Activated CD4-positive, alpha-beta memory T cell treated with anti-CD3 and anti-CD28 coated beads for 36 hours (primary cell): ENCODE results near the gene NPIPB6. TPM values are rescaled to one million over a fixed set of nuclear protein-coding genes. Genes with fewer than 3 reads are reported as not detected.
"Not testable (repeated sequence)": the region's sequence is repeated elsewhere in the genome, so short reads cannot be mapped to it uniquely, and the experiment has no call there.

Source experiments
- CTCF ChIA-PET: fragments of 350-600 bp; sonication (Branson Sonifier 250); formaldehyde crosslinking; loops from one replicate; lab custom pipeline; 2021; ENCODE audit warnings: antibody characterized with exemption, inconsistent platforms; lab: Charles Lee
- POLR2A ChIA-PET: fragments of 350-600 bp; sonication (Branson Sonifier 250); formaldehyde crosslinking; loops from one replicate; lab custom pipeline; 2021; ENCODE audit warnings: antibody characterized with exemption; lab: Charles Lee
- DNase-seq: peaks from one replicate; pipeline ENCODE4 v3.0.0-alpha.2; 2020
- H3K27ac Mint-ChIP-seq: one replicate; pipeline ENCODE4 v1.8.0; 2021; ENCODE audit warnings: mixed read lengths
- H3K27me3 Mint-ChIP-seq: one replicate; pipeline ENCODE4 v1.8.0; 2021; ENCODE audit warnings: mixed read lengths
- H3K36me3 Mint-ChIP-seq: one replicate; pipeline ENCODE4 v1.8.0; 2021; ENCODE audit warnings: mixed read lengths
- H3K4me1 Mint-ChIP-seq: one replicate; pipeline ENCODE4 v1.8.0; 2021; ENCODE audit warnings: low read depth, mixed read lengths
- H3K4me3 Mint-ChIP-seq: one replicate; pipeline ENCODE4 v1.8.0; 2021; ENCODE audit warnings: mild to moderate bottlenecking, mixed read lengths
- H3K9me3 Mint-ChIP-seq: one replicate; pipeline ENCODE4 v1.8.0; 2021; ENCODE audit warnings: mixed read lengths
- intact Hi-C: fragments of 100-400 bp; cut with micrococcal nuclease; formaldehyde crosslinking; loops from one replicate; pipeline ENCODE4 v1.15.1; 2023
- total RNA-seq, 2 experiments: library from RNA; stranded (reverse); gene quantifications; one replicate each; pipeline ENCODE4 v1.2.3, GENCODE V29; 2021

Gene NPIPB6
- total RNA-seq, 2 experiments from 2014 or later: 1.8 to 2.5 TPM

GRCh38 chr16:28336940-28337710, 26.2 kb downstream of the NPIPB6 start:
- H3K9me3 Mint-ChIP-seq, H3K4me1 Mint-ChIP-seq, CTCF ChIA-PET, DNase-seq, H3K27ac Mint-ChIP-seq, H3K4me3 Mint-ChIP-seq, H3K27me3 Mint-ChIP-seq, H3K36me3 Mint-ChIP-seq, intact Hi-C loops, POLR2A ChIA-PET: not testable (repeated sequence)

- H3K9me3 Mint-ChIP-seq, H3K27ac Mint-ChIP-seq, CTCF ChIA-PET, H3K36me3 Mint-ChIP-seq, H3K4me1 Mint-ChIP-seq, H3K27me3 Mint-ChIP-seq, H3K4me3 Mint-ChIP-seq, intact Hi-C loops, DNase-seq, POLR2A ChIA-PET: not testable (repeated sequence)
Measured at GRCh38 chr16:28335678-28336077, 27.6 kb downstream of the NPIPB6 start.

GRCh38 chr16:28332632-28333031, 30.7 kb downstream of the NPIPB6 start:
- H3K36me3 Mint-ChIP-seq, H3K4me3 Mint-ChIP-seq, H3K4me1 Mint-ChIP-seq, H3K9me3 Mint-ChIP-seq, POLR2A ChIA-PET, CTCF ChIA-PET, DNase-seq, H3K27me3 Mint-ChIP-seq, intact Hi-C loops, H3K27ac Mint-ChIP-seq: not testable (repeated sequence)

GRCh38 chr16:28330981-28331380, 32.3 kb downstream of the NPIPB6 start:
- H3K9me3 Mint-ChIP-seq, CTCF ChIA-PET, H3K4me1 Mint-ChIP-seq, H3K36me3 Mint-ChIP-seq, POLR2A ChIA-PET, H3K27me3 Mint-ChIP-seq, H3K4me3 Mint-ChIP-seq, H3K27ac Mint-ChIP-seq, DNase-seq, intact Hi-C loops: not testable (repeated sequence)

GRCh38 chr16:28330232-28330631, 33.1 kb downstream of the NPIPB6 start:
- POLR2A ChIA-PET, intact Hi-C loops, DNase-seq, H3K4me1 Mint-ChIP-seq, CTCF ChIA-PET, H3K36me3 Mint-ChIP-seq, H3K4me3 Mint-ChIP-seq, H3K9me3 Mint-ChIP-seq, H3K27me3 Mint-ChIP-seq, H3K27ac Mint-ChIP-seq: not testable (repeated sequence)

GRCh38 chr16:28326881-28327610, 36.3 kb downstream of the NPIPB6 start:
- POLR2A ChIA-PET: no interaction called here
- intact Hi-C loops: no loop called here
- Mint-ChIP-seq H3K4me1 (no peaks in the 10 kb centered on the region), H3K9me3 (no peaks in the 10 kb centered on the region), H3K27me3 (no peaks in the 10 kb centered on the region), H3K27ac (no peak overlapping the region), H3K36me3 (no peaks in the 10 kb centered on the region), H3K4me3 (no peak overlapping the region)
- peak; percentile 78 for DNase-seq
- CTCF ChIA-PET: interaction anchor here (0.7 to 2.0 kb wide), 8 partner anchors 9 to 109 kb away, joined by 3 to 13 read pairs (median 4); no protein-coding TSS in a partner anchor

- intact Hi-C loops: no loop called here
- no peaks in the 10 kb centered on the region for H3K36me3 Mint-ChIP-seq
- H3K27me3 Mint-ChIP-seq: no peaks in the 10 kb centered on the region
- no peaks in the 10 kb centered on the region for H3K4me1 Mint-ChIP-seq
- no peak overlapping the region for H3K4me3 Mint-ChIP-seq
- ChIA-PET POLR2A (no interaction called here), CTCF (no interaction called here)
- no peak for DNase-seq
- H3K9me3 Mint-ChIP-seq: no peaks in the 10 kb centered on the region
- no peak overlapping the region for H3K27ac Mint-ChIP-seq
Measured at GRCh38 chr16:28324887-28325279, 38.4 kb downstream of the NPIPB6 start.

GRCh38 chr16:28324235-28324886, 38.9 kb downstream of the NPIPB6 start:
- no peaks in the 10 kb centered on the region for H3K36me3 Mint-ChIP-seq
- no peaks in the 10 kb centered on the region for H3K27me3 Mint-ChIP-seq
- POLR2A ChIA-PET: no interaction called here
- no peaks in the 10 kb centered on the region for H3K4me1 Mint-ChIP-seq
- H3K27ac Mint-ChIP-seq: no peak overlapping the region
- intact Hi-C loops: no loop called here
- no peak overlapping the region for H3K4me3 Mint-ChIP-seq
- H3K9me3 Mint-ChIP-seq: no peaks in the 10 kb centered on the region
- CTCF ChIA-PET: interaction anchor here (1.0 kb wide), 1 partner anchor 47 kb away, joined by 3 read pairs; no protein-coding TSS in a partner anchor
- DNase-seq: no peak

- no peaks in the 10 kb centered on the region for H3K9me3 Mint-ChIP-seq
- CTCF ChIA-PET: interaction anchor here (0.7 to 14.7 kb wide), 11 partner anchors 9 to 230 kb away, joined by 3 to 251 read pairs (median 3); partner anchors contain the start of gene SBK1
- DNase-seq: peak; percentile 60
- peaks cover 8% of the 10 kb centered on the region for H3K4me1 Mint-ChIP-seq
- H3K27ac Mint-ChIP-seq: no peak overlapping the region
- POLR2A ChIA-PET: no interaction called here
- H3K27me3 Mint-ChIP-seq: no peaks in the 10 kb centered on the region
- intact Hi-C loops: no loop called here
- no peak overlapping the region for H3K4me3 Mint-ChIP-seq
- no peaks in the 10 kb centered on the region for H3K36me3 Mint-ChIP-seq
Measured at GRCh38 chr16:28321700-28322411, 41.5 kb downstream of the NPIPB6 start.

GRCh38 chr16:28320741-28321140, 42.6 kb downstream of the NPIPB6 start:
- intact Hi-C loops: no loop called here
- H3K4me1 Mint-ChIP-seq: peaks cover 9% of the 10 kb centered on the region
- no peak for DNase-seq
- H3K27ac Mint-ChIP-seq: no peak overlapping the region
- no peaks in the 10 kb centered on the region for H3K9me3 Mint-ChIP-seq
- ChIA-PET CTCF (interaction anchor here (0.8 to 14.7 kb wide), 5 partner anchors 15 to 85 kb away, joined by 3 to 251 read pairs (median 4); partner anchors contain the start of gene SBK1), POLR2A (no interaction called here)
- H3K4me3 Mint-ChIP-seq: no peak overlapping the region
- no peaks in the 10 kb centered on the region for H3K27me3 Mint-ChIP-seq
- no peaks in the 10 kb centered on the region for H3K36me3 Mint-ChIP-seq

- Mint-ChIP-seq H3K27ac (no peak overlapping the region), H3K4me1 (peaks cover 11% of the 10 kb centered on the region), H3K4me3 (no peak overlapping the region), H3K36me3 (no peaks in the 10 kb centered on the region), H3K9me3 (no peaks in the 10 kb centered on the region), H3K27me3 (no peaks in the 10 kb centered on the region)
- intact Hi-C loops: no loop called here
- ChIA-PET POLR2A (no interaction called here), CTCF (interaction anchor here (6.5 to 14.7 kb wide), 2 partner anchors 26 to 41 kb away, joined by 46 to 251 read pairs; partner anchors contain the start of gene SBK1)
- no peak for DNase-seq
Measured at GRCh38 chr16:28320023-28320561, 43.2 kb downstream of the NPIPB6 start.
